HCT116 (cell line): ENCODE data around the gene CEBPB.

Experiments used
- CEBPB ChIP-seq: IDR thresholded peaks from 2 replicates; pipeline ENCODE4 v1.6.1; 2012; ENCODE audit warnings: low read depth
- EZH2 ChIP-seq: fragments of 200-600 bp; sonication (generic); IDR thresholded peaks from 2 replicates; pipeline ENCODE4 v1.6.1; 2017; ENCODE audit warnings: antibody characterized with exemption, mixed run types
- EZH2phosphoT487 ChIP-seq: fragments of 200-600 bp; IDR thresholded peaks from 2 replicates; pipeline ENCODE4 v1.6.1; 2018; ENCODE audit warnings: antibody characterized with exemption, borderline replicate concordance
- POLR2A ChIP-seq: IDR thresholded peaks from 2 replicates; pipeline ENCODE4 v1.7.0; 2011; ENCODE audit warnings: borderline replicate concordance; ENCODE audit not compliant: insufficient read depth, insufficient read length; ENCODE audit errors: extremely low read depth
- POLR2AphosphoS5 ChIP-seq: IDR thresholded peaks from 2 replicates; pipeline ENCODE4 v1.6.1; 2011; ENCODE audit warnings: mild to moderate bottlenecking, low read depth, low read length, moderate library complexity
- YY1 ChIP-seq: IDR thresholded peaks from 2 replicates; pipeline ENCODE4 v1.6.1; 2011; ENCODE audit warnings: low read length, low read depth, moderate library complexity, mild to moderate bottlenecking; ENCODE audit not compliant: insufficient replicate concordance; ENCODE audit errors: extremely low read depth
- ZFX ChIP-seq: fragments of 450-650 bp; IDR thresholded peaks from 2 replicates; pipeline ENCODE4 v1.6.1; 2017
- ZNF274 ChIP-seq: fragments of 200-500 bp; sonication (Bioruptor generic); IDR thresholded peaks from 2 replicates; pipeline ENCODE4 v1.6.1; 2014; ENCODE audit warnings: mild to moderate bottlenecking, low read depth, low read length, inconsistent platforms
- TF ChIP-seq, protein P1 (sequence below), 3 experiments: fragments of 200-600 bp in 1 of 3; sonication (generic) in 1 of 3; IDR thresholded peaks in 2 of 3; conservative IDR thresholded peaks in 1 of 3; 2 replicates each; pipeline ENCODE4 v1.5.1; 2012 to 2017; ENCODE audit warnings: low read depth in 2 of 3, low read length in 2 of 3, antibody characterized with exemption in 1 of 3, borderline replicate concordance in 1 of 3, control low read depth in 1 of 3, mild to moderate bottlenecking in 1 of 3, mixed read lengths in 1 of 3, mixed run types in 1 of 3, moderate library complexity in 1 of 3; ENCODE audit not compliant: insufficient read depth in 1 of 3
- TF ChIP-seq, protein P2 (sequence below): IDR thresholded peaks from 2 replicates; pipeline ENCODE4 v1.6.1; 2011; ENCODE audit warnings: mild to moderate bottlenecking, low read length, moderate library complexity; ENCODE audit not compliant: insufficient replicate concordance; ENCODE audit errors: extremely low read depth
- TF ChIP-seq, protein P3 (sequence below): IDR thresholded peaks from 2 replicates; pipeline ENCODE4 v1.6.1; 2012; ENCODE audit warnings: low read depth
- TF ChIP-seq, protein P4 (sequence below): IDR thresholded peaks from 2 replicates; pipeline ENCODE4 v1.6.1; 2012
- TF ChIP-seq, protein P5 (sequence below): IDR thresholded peaks from 2 replicates; pipeline ENCODE4 v1.6.1; 2012

- TF ChIP-seq ZNF274 (no peak), YY1 (no peak), ZFX (no peak), CEBPB (no peak), POLR2AphosphoS5 (no peak), EZH2 (no peak), POLR2A (no peak), EZH2phosphoT487 (no peak)
- TF ChIP-seq, protein P1, sequence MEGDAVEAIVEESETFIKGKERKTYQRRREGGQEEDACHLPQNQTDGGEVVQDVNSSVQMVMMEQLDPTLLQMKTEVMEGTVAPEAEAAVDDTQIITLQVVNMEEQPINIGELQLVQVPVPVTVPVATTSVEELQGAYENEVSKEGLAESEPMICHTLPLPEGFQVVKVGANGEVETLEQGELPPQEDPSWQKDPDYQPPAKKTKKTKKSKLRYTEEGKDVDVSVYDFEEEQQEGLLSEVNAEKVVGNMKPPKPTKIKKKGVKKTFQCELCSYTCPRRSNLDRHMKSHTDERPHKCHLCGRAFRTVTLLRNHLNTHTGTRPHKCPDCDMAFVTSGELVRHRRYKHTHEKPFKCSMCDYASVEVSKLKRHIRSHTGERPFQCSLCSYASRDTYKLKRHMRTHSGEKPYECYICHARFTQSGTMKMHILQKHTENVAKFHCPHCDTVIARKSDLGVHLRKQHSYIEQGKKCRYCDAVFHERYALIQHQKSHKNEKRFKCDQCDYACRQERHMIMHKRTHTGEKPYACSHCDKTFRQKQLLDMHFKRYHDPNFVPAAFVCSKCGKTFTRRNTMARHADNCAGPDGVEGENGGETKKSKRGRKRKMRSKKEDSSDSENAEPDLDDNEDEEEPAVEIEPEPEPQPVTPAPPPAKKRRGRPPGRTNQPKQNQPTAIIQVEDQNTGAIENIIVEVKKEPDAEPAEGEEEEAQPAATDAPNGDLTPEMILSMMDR (IDR thresholded peaks at IDR 0.05 in 2 of 3, conservative IDR thresholded peaks at IDR 0.05 in 1 of 3; ENCODE audit: borderline replicate concordance in 1 of 3, insufficient read depth in 1 of 3, low read depth in 2 of 3, low read length in 2 of 3), result no peak
- TF ChIP-seq, protein P2, sequence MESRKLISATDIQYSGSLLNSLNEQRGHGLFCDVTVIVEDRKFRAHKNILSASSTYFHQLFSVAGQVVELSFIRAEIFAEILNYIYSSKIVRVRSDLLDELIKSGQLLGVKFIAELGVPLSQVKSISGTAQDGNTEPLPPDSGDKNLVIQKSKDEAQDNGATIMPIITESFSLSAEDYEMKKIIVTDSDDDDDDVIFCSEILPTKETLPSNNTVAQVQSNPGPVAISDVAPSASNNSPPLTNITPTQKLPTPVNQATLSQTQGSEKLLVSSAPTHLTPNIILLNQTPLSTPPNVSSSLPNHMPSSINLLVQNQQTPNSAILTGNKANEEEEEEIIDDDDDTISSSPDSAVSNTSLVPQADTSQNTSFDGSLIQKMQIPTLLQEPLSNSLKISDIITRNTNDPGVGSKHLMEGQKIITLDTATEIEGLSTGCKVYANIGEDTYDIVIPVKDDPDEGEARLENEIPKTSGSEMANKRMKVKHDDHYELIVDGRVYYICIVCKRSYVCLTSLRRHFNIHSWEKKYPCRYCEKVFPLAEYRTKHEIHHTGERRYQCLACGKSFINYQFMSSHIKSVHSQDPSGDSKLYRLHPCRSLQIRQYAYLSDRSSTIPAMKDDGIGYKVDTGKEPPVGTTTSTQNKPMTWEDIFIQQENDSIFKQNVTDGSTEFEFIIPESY, result no peak
- TF ChIP-seq, protein P3, sequence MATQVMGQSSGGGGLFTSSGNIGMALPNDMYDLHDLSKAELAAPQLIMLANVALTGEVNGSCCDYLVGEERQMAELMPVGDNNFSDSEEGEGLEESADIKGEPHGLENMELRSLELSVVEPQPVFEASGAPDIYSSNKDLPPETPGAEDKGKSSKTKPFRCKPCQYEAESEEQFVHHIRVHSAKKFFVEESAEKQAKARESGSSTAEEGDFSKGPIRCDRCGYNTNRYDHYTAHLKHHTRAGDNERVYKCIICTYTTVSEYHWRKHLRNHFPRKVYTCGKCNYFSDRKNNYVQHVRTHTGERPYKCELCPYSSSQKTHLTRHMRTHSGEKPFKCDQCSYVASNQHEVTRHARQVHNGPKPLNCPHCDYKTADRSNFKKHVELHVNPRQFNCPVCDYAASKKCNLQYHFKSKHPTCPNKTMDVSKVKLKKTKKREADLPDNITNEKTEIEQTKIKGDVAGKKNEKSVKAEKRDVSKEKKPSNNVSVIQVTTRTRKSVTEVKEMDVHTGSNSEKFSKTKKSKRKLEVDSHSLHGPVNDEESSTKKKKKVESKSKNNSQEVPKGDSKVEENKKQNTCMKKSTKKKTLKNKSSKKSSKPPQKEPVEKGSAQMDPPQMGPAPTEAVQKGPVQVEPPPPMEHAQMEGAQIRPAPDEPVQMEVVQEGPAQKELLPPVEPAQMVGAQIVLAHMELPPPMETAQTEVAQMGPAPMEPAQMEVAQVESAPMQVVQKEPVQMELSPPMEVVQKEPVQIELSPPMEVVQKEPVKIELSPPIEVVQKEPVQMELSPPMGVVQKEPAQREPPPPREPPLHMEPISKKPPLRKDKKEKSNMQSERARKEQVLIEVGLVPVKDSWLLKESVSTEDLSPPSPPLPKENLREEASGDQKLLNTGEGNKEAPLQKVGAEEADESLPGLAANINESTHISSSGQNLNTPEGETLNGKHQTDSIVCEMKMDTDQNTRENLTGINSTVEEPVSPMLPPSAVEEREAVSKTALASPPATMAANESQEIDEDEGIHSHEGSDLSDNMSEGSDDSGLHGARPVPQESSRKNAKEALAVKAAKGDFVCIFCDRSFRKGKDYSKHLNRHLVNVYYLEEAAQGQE, result no peak
- TF ChIP-seq, protein P4, sequence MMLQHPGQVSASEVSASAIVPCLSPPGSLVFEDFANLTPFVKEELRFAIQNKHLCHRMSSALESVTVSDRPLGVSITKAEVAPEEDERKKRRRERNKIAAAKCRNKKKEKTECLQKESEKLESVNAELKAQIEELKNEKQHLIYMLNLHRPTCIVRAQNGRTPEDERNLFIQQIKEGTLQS, result no peak
- TF ChIP-seq, protein P5, sequence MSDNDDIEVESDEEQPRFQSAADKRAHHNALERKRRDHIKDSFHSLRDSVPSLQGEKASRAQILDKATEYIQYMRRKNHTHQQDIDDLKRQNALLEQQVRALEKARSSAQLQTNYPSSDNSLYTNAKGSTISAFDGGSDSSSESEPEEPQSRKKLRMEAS, result no peak
Observed at GRCh38 chr20:50234288-50234687, 43.7 kb downstream of the CEBPB start.
